K562 (cell line): ENCODE results near the gene GPR108. TPM values are rescaled to one million over a fixed set of nuclear protein-coding genes. Genes with fewer than 3 reads are reported as not detected.

ENCODE experiments used
- BRCA1 ChIP-seq, 2 experiments: fragments of 450-650 bp in 1 of 2; sonication (generic) in 1 of 2; formaldehyde crosslinking in 1 of 2; IDR thresholded peaks; 2 replicates each; pipeline versions ENCODE4 v1.5.0 to v1.6.1; 2017 to 2020; ENCODE audit warnings: mild to moderate bottlenecking in 1 of 2, missing genetic modification reagents in 1 of 2
- BRD9 ChIP-seq: fragments of 450-650 bp; IDR thresholded peaks from 2 replicates; pipeline ENCODE4 v1.6.1; 2018; ENCODE audit warnings: low read depth; ENCODE audit not compliant: partially characterized antibody
- ELF1 ChIP-seq: fragments of 200-800 bp; sonication (Bioruptor generic); IDR thresholded peaks from 2 replicates; pipeline ENCODE4 v1.6.1; 2016; ENCODE audit warnings: missing genetic modification characterization, missing compliant biosample characterization
- ELF2 ChIP-seq: fragments of 250-450 bp; sonication (Bioruptor Pico); IDR thresholded peaks from 2 replicates; pipeline ENCODE4 v1.5.0; 2021; ENCODE audit warnings: mild to moderate bottlenecking
- KLF6 ChIP-seq: fragments of 250-450 bp; sonication (Bioruptor Pico); IDR thresholded peaks from 2 replicates; pipeline ENCODE4 v1.4.0; 2020; ENCODE audit warnings: mild to moderate bottlenecking, moderate library complexity, borderline replicate concordance
- NR4A1 ChIP-seq, 2 experiments: fragments of 250-450 bp in 1 of 2; fragments of 450-650 bp in 1 of 2; sonication (Bioruptor Pico) in 1 of 2; IDR thresholded peaks; 2 replicates each; pipeline versions ENCODE4 v1.4.0 to v1.6.1; 2016 to 2020; ENCODE audit warnings: mild to moderate bottlenecking in 2 of 2, missing compliant biosample characterization in 1 of 2, missing genetic modification characterization in 1 of 2, moderate library complexity in 1 of 2
- NRF1 ChIP-seq, 2 experiments: fragments of 450-650 bp; IDR thresholded peaks in 1 of 2; conservative IDR thresholded peaks in 1 of 2; 2 replicates each; pipeline ENCODE4 v1.6.1; 2014; ENCODE audit warnings: mild to moderate bottlenecking in 2 of 2
- RBM14 ChIP-seq: fragments of 200-400 bp; formaldehyde crosslinking; IDR thresholded peaks from 2 replicates; pipeline ENCODE4 v1.6.1; 2018; ENCODE audit warnings: low read depth, mild to moderate bottlenecking, low read length, moderate library complexity, borderline replicate concordance; ENCODE audit not compliant: insufficient read depth
- RBM15 ChIP-seq: fragments of 200-400 bp; formaldehyde crosslinking; IDR thresholded peaks from 2 replicates; pipeline ENCODE4 v1.6.1; 2018; ENCODE audit warnings: mild to moderate bottlenecking, low read length, moderate library complexity; ENCODE audit not compliant: insufficient read depth
- SMARCA4 ChIP-seq: fragments of 450-650 bp; IDR thresholded peaks from 2 replicates; pipeline ENCODE4 v1.6.1; 2016
- STAT5B ChIP-seq: fragments of 250-450 bp; sonication (Bioruptor Pico); IDR thresholded peaks from 2 replicates; pipeline ENCODE4 v1.8.0; 2021; ENCODE audit warnings: mild to moderate bottlenecking, inconsistent platforms
- ZNF589 ChIP-seq: fragments of 200-800 bp; sonication (Bioruptor generic); IDR thresholded peaks from 2 replicates; pipeline ENCODE4 v1.6.1; 2016; ENCODE audit warnings: low read depth, missing genetic modification characterization, missing compliant biosample characterization
- ZNF830 ChIP-seq: fragments of 250-450 bp; sonication (Bioruptor Pico); IDR thresholded peaks from 2 replicates; pipeline ENCODE4 v1.5.0; 2021; ENCODE audit warnings: mild to moderate bottlenecking
- polyA plus RNA-seq, 8 experiments: library from polyadenylated mRNA; depleted of rRNA in 4 of 8; stranded (reverse) in 5 of 8; unstranded in 3 of 8; fragments of >200 nt; fragmentation: Nextera tagmentation in 2 of 8; fragmentation: Illumina TruSeq in 1 of 8; extraction: Ambion mirVana in 2 of 8; extraction: Trizol in 1 of 8; gene quantifications; 2 replicates each; pipeline versions ENCODE4 v1.2.1 to v1.2.3, GENCODE V29; 2011 to 2014; ENCODE audit warnings: inconsistent platforms in 1 of 8, missing spikeins in 1 of 8
- total RNA-seq, 7 experiments: library from RNA; depleted of rRNA in 6 of 7; stranded (reverse); fragments of >200 nt in 6 of 7; fragmentation: Illumina TruSeq in 2 of 7; extraction: Trizol in 2 of 7; gene quantifications; 2 replicates each; pipeline versions ENCODE4 v1.2.1 to v1.2.3, GENCODE V29; 2011 to 2021; ENCODE audit warnings: low replicate concordance in 1 of 7
- TF ChIP-seq, protein P1 (sequence below): sonication (generic); formaldehyde crosslinking; IDR thresholded peaks from 2 replicates; pipeline ENCODE4 v1.8.1; 2022; ENCODE audit warnings: missing genetic modification reagents
- TF ChIP-seq, protein P2 (sequence below), 2 experiments: IDR thresholded peaks in 1 of 2; conservative IDR thresholded peaks in 1 of 2; 2 replicates each; pipeline ENCODE4 v1.6.1; 2016; ENCODE audit warnings: low read depth in 2 of 2, mild to moderate bottlenecking in 1 of 2, missing compliant biosample characterization in 1 of 2, missing genetic modification characterization in 1 of 2, moderate library complexity in 1 of 2
- TF ChIP-seq, protein P3 (sequence below): sonication (generic); formaldehyde crosslinking; IDR thresholded peaks from 2 replicates; pipeline ENCODE4 v1.8.0; 2022; ENCODE audit warnings: mild to moderate bottlenecking, low read depth, missing genetic modification reagents
- TF ChIP-seq, protein P4 (sequence below): sonication (generic); formaldehyde crosslinking; IDR thresholded peaks from 2 replicates; pipeline ENCODE4 v1.8.1; 2023; ENCODE audit warnings: mild to moderate bottlenecking, missing genetic modification reagents

Gene GPR108
- total and polyA plus RNA-seq, 9 of the 15 experiments (the other 6 are each of a cell fraction or from before 2014, with no cell fraction given): 2.4 to 33.2 (median 24.4) TPM

DNA sequence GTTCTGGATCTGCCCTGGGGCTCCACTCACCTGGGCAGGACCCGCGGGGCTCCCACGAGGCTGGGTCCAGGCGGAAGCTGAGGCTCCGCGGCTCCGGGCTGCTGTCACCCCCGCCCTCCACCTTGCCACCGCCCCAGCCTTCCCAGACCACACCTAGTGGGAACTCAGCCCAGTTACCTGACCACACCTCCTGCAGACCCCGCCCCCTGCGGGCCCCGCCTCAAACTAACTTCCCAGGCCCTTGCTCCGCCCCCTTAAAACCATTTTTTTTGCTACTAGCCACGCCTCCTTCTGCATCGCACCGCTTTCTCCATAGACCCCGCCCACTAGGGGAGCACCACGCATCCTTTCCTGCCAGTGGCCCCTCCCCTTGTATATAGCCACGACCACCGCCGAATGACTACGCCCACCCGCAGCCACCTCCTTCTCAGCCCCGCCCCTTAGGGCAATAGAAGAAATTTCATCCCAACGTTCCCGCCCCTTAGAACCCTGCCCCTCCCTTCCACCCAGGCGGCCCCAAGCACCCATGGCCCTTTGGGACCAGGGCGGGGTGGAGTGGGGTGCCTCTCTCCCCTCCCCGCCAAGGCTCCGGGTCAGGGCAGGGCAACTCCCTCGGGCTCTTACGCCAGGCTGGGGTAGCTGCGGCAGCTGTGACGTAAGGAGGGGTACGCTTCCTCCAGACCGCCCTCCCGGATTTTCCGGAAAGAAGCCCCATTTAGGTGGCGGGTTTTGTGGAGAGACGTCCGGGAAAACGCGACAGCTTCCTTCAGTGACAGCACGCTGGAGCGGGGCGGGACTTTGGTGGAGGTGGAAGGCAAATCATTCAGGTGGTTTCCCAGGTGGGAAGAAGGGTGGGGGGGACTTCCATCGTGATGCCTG, 30.2 kb upstream of the GPR108 start, which contains the start of gene SH2D3A (continued):
- TF ChIP-seq BRD9 (no peak), RBM15 (no peak), ZNF589 (CRISPR knock-in tag) (no peak), NRF1 (conservative IDR thresholded peaks at IDR 0.05 in 1 of 2, IDR thresholded peaks at IDR 0.05 in 1 of 2) (peak; percentile 75 to 76), SMARCA4 (no peak), ZNF830 (no peak), ELF1 (tag) (no peak; the same call in 1 of the 2 replicates), ELF2 (no peak), STAT5B (no peak), NR4A1 (CRISPR knock-in tag; IDR thresholded peaks at IDR 0.05) (no peak), NR4A1 (tag; IDR thresholded peaks at IDR 0.05) (no peak), BRCA1 (IDR thresholded peaks at IDR 0.05) (no peak), BRCA1 (CRISPR knock-in tag; IDR thresholded peaks at IDR 0.05) (0 out of 2 replicates have a peak, but pooled peaks have one; percentile 87), KLF6 (CRISPR knock-in tag) (no peak), RBM14 (no peak)
- TF ChIP-seq, protein P1, sequence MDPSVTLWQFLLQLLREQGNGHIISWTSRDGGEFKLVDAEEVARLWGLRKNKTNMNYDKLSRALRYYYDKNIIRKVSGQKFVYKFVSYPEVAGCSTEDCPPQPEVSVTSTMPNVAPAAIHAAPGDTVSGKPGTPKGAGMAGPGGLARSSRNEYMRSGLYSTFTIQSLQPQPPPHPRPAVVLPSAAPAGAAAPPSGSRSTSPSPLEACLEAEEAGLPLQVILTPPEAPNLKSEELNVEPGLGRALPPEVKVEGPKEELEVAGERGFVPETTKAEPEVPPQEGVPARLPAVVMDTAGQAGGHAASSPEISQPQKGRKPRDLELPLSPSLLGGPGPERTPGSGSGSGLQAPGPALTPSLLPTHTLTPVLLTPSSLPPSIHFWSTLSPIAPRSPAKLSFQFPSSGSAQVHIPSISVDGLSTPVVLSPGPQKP (CRISPR knock-in tag): no peak
- TF ChIP-seq, protein P2, sequence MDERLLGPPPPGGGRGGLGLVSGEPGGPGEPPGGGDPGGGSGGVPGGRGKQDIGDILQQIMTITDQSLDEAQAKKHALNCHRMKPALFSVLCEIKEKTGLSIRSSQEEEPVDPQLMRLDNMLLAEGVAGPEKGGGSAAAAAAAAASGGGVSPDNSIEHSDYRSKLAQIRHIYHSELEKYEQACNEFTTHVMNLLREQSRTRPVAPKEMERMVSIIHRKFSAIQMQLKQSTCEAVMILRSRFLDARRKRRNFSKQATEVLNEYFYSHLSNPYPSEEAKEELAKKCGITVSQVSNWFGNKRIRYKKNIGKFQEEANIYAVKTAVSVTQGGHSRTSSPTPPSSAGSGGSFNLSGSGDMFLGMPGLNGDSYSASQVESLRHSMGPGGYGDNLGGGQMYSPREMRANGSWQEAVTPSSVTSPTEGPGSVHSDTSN (CRISPR knock-in tag; IDR thresholded peaks at IDR 0.05; ENCODE audit: low read depth): no peak
- TF ChIP-seq, protein P2 (tag; conservative IDR thresholded peaks at IDR 0.05; ENCODE audit: low read depth): no peak
- TF ChIP-seq, protein P3, sequence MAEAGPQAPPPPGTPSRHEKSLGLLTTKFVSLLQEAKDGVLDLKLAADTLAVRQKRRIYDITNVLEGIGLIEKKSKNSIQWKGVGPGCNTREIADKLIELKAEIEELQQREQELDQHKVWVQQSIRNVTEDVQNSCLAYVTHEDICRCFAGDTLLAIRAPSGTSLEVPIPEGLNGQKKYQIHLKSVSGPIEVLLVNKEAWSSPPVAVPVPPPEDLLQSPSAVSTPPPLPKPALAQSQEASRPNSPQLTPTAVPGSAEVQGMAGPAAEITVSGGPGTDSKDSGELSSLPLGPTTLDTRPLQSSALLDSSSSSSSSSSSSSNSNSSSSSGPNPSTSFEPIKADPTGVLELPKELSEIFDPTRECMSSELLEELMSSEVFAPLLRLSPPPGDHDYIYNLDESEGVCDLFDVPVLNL (CRISPR knock-in tag): no peak
- TF ChIP-seq, protein P4, sequence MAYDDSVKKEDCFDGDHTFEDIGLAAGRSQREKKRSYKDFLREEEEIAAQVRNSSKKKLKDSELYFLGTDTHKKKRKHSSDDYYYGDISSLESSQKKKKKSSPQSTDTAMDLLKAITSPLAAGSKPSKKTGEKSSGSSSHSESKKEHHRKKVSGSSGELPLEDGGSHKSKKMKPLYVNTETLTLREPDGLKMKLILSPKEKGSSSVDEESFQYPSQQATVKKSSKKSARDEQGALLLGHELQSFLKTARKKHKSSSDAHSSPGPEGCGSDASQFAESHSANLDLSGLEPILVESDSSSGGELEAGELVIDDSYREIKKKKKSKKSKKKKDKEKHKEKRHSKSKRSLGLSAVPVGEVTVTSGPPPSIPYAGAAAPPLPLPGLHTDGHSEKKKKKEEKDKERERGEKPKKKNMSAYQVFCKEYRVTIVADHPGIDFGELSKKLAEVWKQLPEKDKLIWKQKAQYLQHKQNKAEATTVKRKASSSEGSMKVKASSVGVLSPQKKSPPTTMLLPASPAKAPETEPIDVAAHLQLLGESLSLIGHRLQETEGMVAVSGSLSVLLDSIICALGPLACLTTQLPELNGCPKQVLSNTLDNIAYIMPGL (CRISPR knock-in tag): no peak
